Measurements from ENCODE around the gene GLB1L3.

GRCh38 chr11:134364261-134364660 lies 88.1 kb downstream of the GLB1L3 start:
- TF ChIP-seq ZNF768 (tag by site-specific recombination; IDR thresholded peaks at IDR 0.05) (no peak), CTCF (tag by site-specific recombination; IDR thresholded peaks at IDR 0.05) (no peak), ATF2 (tag by site-specific recombination; IDR thresholded peaks at IDR 0.05; ENCODE audit: low read depth) (no peak), ZNF677 (tag by site-specific recombination; IDR thresholded peaks at IDR 0.05) (no peak)
